Hepatic stellate cell (primary cell): ENCODE measurements around the gene E2F6.

Source experiments
- DNase-seq: peaks from one replicate; pipeline ENCODE4 v3.0.0; 2011; ENCODE audit warnings: low spot score

The E2F6 gene

DNA sequence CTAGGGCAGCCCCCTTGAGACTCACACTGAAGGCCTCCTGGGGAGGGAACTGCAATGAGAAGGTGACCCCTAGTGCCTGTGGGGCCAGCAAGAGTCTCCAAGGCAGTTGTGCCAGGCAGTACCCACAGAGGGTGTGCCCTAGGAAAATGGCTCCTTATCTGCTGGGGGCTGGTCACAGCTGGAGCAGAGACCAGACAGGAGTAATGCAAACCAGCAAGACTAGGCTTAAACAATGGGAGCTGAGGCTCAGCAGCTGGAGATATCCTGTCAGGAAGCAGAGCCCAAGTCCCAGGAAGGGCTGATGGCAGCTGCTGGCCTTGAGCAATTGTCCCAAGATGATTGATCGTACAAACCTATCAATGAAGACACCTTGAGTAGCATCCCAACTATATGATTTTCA, 26.8 kb upstream of the E2F6 start:
- DNase-seq: no peak

DNA sequence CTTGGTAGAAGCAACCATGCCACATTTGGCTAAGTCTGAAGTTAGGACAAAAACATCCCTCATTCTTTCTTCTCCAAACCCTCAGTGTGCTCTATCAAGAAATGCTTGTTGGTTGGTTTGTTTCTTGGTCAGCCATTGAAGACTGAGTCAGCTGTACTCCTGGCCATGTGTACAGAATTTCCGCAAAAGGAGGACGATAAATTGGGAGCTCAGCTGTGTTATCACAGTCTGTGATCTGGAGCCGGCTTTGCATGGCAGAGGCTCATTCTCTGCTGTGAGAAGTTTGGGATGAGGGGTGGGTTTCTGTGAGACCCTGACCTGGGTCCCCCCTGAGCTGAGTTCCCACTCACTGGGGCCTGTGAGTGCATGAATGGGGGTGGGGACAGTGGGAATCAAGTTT, 26.3 kb upstream of the E2F6 start:
- no peak for DNase-seq

GRCh38 chr2:11491348-11491933, 25.5 kb upstream of the E2F6 start:
- no peak for DNase-seq

DNA sequence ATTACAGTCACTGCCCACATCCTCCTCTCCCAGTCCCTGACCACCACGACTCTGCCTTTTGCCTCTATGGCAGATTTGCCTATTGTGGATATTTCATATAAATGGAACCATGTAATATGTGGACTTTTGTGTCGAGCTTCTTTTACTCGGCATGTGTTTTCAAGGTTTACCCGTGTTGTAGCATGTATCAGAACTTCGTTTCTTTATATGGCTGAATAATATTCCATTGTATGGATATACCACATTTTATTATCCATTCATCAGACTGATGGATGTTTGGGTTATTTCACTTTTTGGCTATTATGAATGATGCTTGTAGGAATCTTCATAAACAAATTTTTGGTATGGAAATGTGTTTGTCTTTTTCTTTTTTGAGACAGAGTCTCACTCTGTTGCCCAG, 24.2 kb upstream of the E2F6 start:
- no peak for DNase-seq

DNA sequence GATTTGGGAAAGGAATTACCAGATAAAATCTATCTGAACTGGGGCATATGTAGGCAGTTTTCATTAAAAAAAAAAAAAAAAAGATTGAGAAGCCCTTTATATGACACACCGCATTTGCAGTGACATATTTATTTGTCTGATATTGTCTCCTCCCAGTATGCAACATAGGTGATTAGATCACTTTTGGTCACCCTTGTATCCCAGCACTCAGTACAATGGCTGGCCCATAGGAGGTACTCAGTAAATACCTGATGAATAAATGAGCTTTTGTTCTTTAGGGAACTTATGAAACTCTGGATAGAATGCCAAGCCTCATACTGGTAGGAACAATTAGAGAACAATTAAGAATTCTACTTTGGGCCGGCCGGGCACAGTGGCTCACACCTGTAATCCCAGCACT, 22.8 kb upstream of the E2F6 start:
- DNase-seq: no peak

DNA sequence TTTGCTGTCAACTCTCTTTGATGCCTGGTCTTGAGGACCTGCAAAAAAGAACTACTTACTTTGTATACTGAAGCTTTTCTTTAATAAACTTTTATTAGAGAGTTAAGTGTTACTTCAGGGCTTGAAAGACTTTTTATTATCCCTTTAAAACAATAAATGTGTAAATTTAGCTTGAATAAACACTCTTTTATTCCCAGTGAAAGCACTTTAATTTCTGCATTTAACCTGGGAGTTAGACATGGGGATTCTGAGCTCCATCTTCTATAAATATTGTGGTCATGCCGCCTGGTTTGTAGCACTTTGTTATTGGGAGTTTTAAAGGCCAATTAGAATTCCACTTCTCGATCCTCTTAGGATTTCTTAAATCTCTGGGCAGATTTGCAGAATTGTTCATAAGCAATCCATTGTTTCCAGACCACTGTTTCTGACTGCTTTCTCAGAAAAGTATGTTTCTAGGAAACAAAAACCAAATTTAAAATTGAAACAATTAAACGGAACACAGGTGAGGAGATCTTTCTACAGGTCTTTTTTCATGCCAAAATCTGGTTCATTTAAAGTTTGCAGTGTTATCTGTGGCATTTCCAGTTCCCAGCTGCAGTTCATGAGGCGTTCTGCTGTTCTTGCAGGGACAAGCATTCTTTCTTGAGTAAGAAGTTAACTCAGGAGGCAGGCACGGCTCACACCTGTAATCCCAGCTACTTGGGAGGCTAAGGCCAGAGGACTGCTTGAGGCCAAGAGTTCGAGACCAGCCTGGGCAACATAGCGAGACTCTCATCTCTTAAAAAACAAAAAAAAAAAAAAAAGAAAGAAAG, 18.1 kb upstream of the E2F6 start:
- no peak for DNase-seq

DNA sequence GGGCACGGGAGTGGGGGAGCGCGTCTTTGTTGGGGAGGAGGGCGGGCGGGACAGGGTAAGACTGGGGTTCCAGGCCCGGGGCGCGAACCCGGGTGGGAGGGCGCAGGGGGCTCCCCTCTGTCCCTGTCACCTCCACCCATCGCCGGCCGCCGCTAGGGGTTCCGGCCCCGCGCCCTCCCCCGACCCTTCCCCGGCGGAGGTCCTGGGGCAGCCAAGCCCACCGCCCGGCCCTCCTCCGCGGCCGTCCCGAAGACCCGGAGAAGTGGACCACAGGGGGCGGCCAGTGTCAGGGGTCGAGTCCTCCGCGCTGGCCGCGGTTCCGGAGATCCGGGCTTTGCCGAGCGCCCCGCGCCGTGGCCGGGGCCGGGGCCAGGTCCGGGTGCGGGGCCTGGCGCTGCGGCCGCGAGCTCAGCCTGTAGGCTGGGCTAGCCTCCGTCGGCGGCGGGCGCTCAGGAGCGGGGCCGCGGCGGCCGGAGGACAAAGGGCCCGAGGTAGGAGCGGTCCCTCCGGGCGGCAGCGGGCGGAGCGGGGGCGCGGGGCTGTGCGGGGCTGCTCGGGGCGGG, 16.6 kb upstream of the E2F6 start:
- DNase-seq: no peak

GRCh38 chr2:11481789-11482472, 16.0 kb upstream of the E2F6 start:
- DNase-seq: no peak

DNA sequence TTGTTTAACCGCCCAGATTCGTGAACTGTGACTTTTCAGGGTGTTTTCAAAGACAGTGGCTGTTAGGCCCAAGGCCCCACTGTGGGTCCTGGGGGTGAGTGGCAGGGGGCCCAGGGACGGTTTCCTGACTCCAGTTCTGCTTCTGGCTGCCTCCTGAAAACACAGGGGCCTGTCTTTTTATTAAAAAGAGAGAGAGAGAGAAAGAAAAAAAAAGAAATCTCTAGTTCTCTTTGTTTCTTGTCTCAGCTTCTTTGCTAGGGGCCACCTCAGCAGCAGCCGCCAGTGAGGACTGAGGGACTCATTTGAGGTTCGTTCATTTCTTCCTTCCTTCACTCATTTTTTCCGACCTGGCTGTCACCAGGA, 15.4 kb upstream of the E2F6 start:
- DNase-seq: no peak

GRCh38 chr2:11480859-11481258, 14.9 kb upstream of the E2F6 start:
- DNase-seq: no peak

- no peak for DNase-seq
These were observed 14.4 kb upstream of the E2F6 start for GRCh38 chr2:11480406-11480805.

GRCh38 chr2:11478899-11479605, 13.1 kb upstream of the E2F6 start:
- DNase-seq: no peak

- DNase-seq: peak; percentile 54
These were observed 12.0 kb upstream of the E2F6 start for GRCh38 chr2:11477994-11478393.

GRCh38 chr2:11473659-11474433, 7.9 kb upstream of the E2F6 start:
- no peak for DNase-seq

- DNase-seq: no peak
These were observed 1.8 kb upstream of the E2F6 start for GRCh38 chr2:11467749-11468148.

DNA sequence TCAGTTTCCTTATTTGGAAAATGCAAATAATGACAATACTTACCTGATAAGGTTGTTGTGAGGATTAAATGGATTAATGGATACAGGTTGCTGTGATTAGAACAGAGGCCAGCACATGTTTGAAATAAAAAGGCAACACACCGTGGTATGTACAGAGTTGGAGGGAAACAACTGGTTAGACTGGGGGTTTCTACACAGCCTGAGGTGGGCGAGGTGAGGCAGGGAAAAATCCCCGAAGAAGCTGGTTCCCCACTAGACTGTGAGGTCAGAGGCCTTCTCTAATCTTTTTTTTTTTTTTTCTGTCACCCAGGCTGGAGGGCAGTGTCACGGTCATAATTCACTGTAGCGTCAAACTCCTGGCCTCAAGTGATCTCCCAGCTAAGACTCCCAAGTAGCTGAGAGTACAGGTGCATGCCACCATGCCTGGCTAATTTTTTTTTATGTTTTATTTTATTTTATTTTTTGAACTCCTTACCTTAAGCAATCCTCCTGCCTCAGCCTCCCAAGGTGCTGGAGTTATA, 1.2 kb upstream of the E2F6 start:
- no peak for DNase-seq

DNA sequence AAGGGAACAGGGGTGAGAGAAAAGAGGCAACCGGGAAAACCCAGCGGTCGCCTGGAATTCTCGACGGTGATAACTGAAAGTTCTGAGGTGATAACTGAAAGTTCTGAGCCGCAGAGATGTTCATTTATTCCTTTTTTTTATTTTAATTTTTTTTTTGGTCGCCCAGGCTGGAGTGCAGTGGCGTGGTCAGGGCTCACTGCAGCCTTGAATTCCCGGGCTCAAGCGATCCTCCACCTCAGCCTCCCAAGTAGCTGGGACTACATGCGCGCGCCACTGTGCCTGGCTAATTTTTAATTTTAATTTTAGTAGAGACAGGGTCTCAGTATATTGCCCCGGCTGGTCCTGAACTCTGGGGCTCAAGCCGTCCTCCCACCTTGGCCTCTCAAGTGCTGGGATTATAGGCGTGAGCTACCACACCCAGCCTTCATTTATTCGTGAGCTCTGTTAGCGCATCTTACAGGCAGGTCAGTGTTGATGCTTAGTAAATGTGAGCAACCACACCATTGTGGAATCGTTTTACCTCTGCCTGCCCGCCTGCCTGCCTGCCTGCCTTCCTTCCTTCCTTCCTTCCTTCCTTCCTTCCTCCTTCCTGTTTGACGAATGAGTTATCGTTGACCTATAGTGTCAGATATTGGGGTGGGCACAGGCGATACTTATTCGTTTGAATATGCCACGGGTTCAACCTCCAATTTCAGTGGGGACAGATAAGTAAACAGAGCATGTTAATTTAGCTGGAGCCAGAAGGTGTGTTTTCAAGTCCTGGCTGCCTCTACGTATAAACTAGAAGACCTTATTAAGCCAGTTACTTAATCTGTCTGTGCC, 557 bp upstream of the E2F6 start:
- no peak for DNase-seq

DNA sequence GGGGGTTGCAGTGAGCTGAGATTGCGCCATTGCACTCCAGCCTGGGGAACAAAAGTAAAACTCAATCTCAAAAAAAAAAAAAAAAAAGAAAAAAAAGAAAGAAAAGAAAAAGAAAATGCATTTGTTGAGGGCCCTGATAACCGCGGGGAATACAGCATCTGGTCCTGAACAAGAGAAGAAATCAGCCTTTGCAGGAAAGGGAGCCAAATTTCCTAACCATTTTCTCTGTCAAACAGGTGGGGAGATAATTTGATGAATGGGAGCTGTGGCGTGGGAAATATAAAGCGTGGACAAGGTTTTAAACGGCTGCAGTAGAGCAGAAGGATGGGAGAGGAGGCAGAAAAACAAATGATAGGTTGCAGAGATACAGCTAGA, 864 bp downstream of the E2F6 start:
- DNase-seq: no peak

DNA sequence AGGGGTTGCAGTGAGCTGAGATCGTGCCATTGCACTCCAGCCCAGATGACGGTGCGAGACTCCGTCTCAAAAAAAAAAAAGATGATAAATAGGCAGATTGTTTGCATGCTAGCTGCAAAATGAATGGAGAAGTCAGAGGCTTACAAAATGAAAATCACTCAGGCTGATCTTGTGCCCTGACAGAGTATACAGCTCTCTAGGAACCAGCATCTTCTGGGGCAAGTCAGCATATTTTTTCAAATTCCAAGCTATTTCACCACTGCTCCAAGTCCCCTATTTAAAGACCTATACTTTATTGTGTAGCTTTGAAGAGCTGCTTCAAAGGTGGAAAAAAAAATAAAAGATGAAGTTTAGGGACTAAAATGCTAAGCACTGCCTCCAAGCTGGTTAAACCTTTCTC, 6.1 kb downstream of the E2F6 start:
- no peak for DNase-seq

- no peak for DNase-seq
These were observed 7.2 kb downstream of the E2F6 start for GRCh38 chr2:11458753-11459152.

- no peak for DNase-seq
These were observed 8.0 kb downstream of the E2F6 start for GRCh38 chr2:11457935-11458334.
